Esophagus squamous epithelium (tissue), 5 donors: ENCODE data around the gene TLE5. TPM values are rescaled to one million over a fixed set of nuclear protein-coding genes. Genes with fewer than 3 reads are reported as not detected.
A peak's percentile ranks its signal among the peaks of the same experiment; 100 is the strongest.

ENCODE experiments used
- DNase-seq: peaks from one replicate; lab custom pipeline; 2025; lab: John Stamatoyannopoulos, UW
- H3K27ac ChIP-seq, 4 donors: fragments of 200-600 bp; sonication (generic); one replicate each; pipeline ENCODE4 v1.5.1; 2016 to 2019; ENCODE audit warnings: mild to moderate bottlenecking in 1 of 4
- H3K27me3 ChIP-seq, 4 donors: fragments of 200-600 bp; sonication (generic); 1 replicate in 3 of 4; 2 replicates in 1 of 4; pipeline versions ENCODE4 v1.5.1 to v1.6.0; 2017 to 2021; ENCODE audit warnings: antibody characterized with exemption in 1 of 4
- H3K36me3 ChIP-seq, 3 donors: fragments of 200-600 bp; sonication (generic); one replicate each; pipeline ENCODE4 v1.5.1; 2016 to 2019
- H3K4me1 ChIP-seq, 3 donors: fragments of 200-600 bp; sonication (generic); one replicate each; pipeline ENCODE4 v1.5.1; 2017 to 2019
- H3K4me3 ChIP-seq, 4 donors: fragments of 200-600 bp; sonication (generic); 1 replicate in 3 of 4; 2 replicates in 1 of 4; pipeline ENCODE4 v1.5.1; 2016 to 2019; ENCODE audit warnings: mild to moderate bottlenecking in 2 of 4, moderate library complexity in 1 of 4
- H3K9me3 ChIP-seq, 3 donors: fragments of 200-600 bp; sonication (generic); one replicate each; pipeline ENCODE4 v1.5.1; 2016 to 2019
- POLR2A ChIP-seq, 4 donors: fragments of 450-650 bp; IDR thresholded peaks; one replicate each; pipeline ENCODE4 v1.6.1; 2017; ENCODE audit warnings: antibody characterized with exemption in 4 of 4, mild to moderate bottlenecking in 4 of 4, moderate library complexity in 3 of 4
- WGBS, 2 donors: methylation state at CpG; one replicate each; pipeline ENCODE4 v1.1.5; 2018; 5-methylcytosine and 5-hydroxymethylcytosine counted together
- intact Hi-C: fragments of 100-400 bp; cut with DNase I; formaldehyde crosslinking; loops from one replicate; pipeline ENCODE4 v1.15.0; 2022
- total RNA-seq, 4 donors: library from RNA; depleted of rRNA; stranded (reverse); fragments of >200 nt; gene quantifications; one replicate each; pipeline ENCODE4 v1.1.0, GENCODE V29; 2016
- TF ChIP-seq, protein P1 (sequence below), 6 experiments: fragments of 450-650 bp in 4 of 6; fragments of 200-600 bp in 2 of 6; sonication (generic) in 2 of 6; IDR thresholded peaks; one replicate each; pipeline ENCODE4 v1.5.1; 2016 to 2019; ENCODE audit warnings: antibody characterized with exemption in 6 of 6, mild to moderate bottlenecking in 4 of 6, moderate library complexity in 4 of 6
- donor health status: DM: yes; HTN: yes; CAD: no.

TLE5 gene
- total RNA-seq, 4 donors from 2014 or later: 141 to 433 (median 298) TPM

DNA sequence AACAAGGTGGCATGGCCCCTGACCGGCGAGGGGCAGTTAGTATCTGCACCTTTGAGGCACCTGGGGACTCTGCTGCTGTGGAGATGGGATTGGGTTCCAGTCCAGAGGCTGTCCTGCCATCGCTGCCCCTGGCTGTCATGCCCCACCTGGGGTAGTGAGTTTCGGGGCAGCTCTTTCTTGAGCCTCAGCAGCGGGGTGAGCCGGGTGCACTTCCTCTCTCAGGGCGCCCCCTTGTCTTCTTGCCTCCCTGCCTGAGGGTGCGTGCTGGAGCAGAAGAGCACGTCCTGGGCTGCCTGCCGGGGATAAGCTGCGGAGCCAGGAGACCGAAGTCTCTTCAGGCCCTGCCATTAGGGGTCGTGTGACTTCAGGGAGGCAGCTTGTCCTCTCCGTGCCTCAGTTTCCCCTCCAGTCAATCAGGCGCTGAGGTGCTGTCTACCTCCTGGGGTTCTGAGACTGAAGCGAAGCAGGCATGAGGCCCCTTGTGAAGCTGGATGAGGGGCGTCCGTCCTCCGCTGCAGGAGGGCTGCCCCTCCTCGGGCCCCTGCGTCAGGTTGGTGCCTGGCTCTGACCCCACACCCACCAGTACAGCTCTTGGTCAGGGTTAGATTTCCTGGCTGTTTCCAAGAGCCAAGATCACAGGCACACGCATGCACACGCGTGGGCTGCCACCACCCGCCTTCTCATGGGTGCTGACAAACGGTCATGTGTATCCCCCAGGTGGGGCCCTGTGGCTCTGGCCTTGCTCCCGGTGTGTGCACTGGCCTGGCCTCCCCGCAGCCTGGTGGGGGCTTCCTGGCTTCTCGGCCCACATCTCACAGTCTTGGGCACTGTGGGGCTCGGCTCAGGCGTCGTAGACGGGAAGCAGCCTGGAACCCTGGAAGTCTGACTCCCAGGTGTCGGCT is 40.2 kb upstream of the TLE5 start:
- no peak overlapping the region for H3K4me3 ChIP-seq
- intact Hi-C loops: loop anchor here (5.0 kb wide), 1 partner anchor 140 kb away; no protein-coding TSS in a partner anchor
- no peaks in the 10 kb centered on the region for H3K9me3 ChIP-seq
- H3K27me3 ChIP-seq: no peaks in the 10 kb centered on the region
- no peak for TF ChIP-seq POLR2A (IDR thresholded peaks at IDR 0.05)
- TF ChIP-seq, protein P1, sequence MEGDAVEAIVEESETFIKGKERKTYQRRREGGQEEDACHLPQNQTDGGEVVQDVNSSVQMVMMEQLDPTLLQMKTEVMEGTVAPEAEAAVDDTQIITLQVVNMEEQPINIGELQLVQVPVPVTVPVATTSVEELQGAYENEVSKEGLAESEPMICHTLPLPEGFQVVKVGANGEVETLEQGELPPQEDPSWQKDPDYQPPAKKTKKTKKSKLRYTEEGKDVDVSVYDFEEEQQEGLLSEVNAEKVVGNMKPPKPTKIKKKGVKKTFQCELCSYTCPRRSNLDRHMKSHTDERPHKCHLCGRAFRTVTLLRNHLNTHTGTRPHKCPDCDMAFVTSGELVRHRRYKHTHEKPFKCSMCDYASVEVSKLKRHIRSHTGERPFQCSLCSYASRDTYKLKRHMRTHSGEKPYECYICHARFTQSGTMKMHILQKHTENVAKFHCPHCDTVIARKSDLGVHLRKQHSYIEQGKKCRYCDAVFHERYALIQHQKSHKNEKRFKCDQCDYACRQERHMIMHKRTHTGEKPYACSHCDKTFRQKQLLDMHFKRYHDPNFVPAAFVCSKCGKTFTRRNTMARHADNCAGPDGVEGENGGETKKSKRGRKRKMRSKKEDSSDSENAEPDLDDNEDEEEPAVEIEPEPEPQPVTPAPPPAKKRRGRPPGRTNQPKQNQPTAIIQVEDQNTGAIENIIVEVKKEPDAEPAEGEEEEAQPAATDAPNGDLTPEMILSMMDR (IDR thresholded peaks at IDR 0.05): no peak
- H3K27ac ChIP-seq: no peak overlapping the region
- no peaks in the 10 kb centered on the region for H3K36me3 ChIP-seq
- peaks cover 34 to 100% (median 40%) of the 10 kb centered on the region in 3 donors for H3K4me1 ChIP-seq
- DNase-seq: no peak
- WGBS, 2 donors: 81 to 84% methylated on average over 14 to 30 of the region's 34 CpGs

DNA sequence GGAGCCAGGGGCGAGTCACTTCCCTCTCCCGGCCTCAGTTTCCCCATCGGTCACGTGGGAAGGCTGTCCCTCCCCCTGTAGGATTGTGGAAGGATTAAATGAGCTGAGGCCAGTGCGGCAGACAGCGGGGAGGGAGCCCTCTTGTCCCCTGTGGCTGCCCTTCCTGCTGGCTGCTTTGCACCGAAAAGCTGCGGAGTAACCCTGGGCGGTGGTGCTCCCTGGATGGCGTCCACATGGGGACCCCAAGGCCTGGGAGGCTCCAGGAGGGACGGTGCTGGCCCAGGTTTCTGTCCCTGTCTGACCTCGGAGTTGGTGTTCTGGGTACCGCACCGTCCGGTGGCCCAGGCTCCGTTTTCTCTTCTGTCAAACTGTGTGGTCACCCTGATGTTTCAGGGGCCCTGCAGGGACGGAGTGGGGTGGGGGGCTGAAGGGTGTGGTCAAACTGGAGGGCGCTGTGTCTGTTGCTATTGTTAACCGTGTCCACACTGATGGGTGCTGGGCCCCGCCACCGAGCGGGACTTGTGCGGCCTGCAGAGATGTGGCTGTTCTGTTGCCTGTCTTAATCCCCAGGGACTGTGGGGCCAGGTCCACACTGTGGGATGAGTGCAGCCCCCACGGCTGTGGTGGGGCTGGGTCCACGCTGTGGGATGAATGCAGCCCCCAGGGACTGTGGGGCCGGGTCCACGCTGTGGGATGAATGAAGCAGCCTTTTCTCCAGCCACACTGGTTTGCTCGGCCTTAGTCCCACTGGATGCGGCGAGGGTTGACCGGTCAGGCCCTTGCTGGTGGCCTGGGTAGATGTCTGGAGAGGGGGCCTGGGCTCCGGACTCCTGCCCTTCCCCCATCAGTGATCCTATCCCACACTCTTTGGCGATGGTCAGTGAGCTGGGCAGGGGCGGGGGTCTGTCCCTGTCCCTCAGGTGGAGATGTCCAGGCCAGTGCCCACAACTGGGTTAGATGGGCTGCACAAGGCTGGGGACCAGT is 38.7 kb upstream of the TLE5 start:
- TF ChIP-seq, protein P1 (IDR thresholded peaks at IDR 0.05): no peak
- TF ChIP-seq POLR2A (IDR thresholded peaks at IDR 0.05): no peak
- 40 to 51% methylated on average over 1 to 5 of the region's 34 CpGs for WGBS, 2 donors
- H3K27ac ChIP-seq: no peak overlapping the region
- H3K4me1 ChIP-seq: peaks cover 49 to 100% (median 52%) of the 10 kb centered on the region in 3 donors
- no peak overlapping the region for H3K4me3 ChIP-seq
- no peaks in the 10 kb centered on the region for H3K27me3 ChIP-seq
- H3K9me3 ChIP-seq: no peaks in the 10 kb centered on the region
- intact Hi-C loops: loop anchor here (5.0 kb wide), 1 partner anchor 139 kb away; no protein-coding TSS in a partner anchor
- H3K36me3 ChIP-seq: no peaks in the 10 kb centered on the region
- no peak for DNase-seq

DNA sequence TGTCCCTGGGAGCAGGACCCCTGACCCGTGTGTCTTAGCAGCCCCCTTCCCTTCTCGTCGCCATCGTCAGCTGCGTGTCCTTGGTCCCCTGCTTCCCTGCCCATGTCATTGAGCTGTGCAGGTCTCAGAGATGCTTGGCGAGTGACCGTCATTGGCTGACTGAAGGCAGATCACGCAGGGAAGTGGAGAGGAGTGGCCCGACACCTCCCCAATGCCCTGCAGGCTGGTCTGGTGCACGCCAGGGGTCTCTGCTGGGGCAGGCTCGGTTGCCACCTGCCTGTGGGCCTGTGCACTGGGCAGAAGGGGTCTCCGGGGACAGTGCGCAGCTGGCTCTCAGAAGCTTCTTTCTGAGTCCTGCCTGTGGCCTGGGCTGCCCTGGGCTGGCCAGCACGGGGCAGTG is 38.0 kb upstream of the TLE5 start:
- WGBS, 2 donors: 92 to 93% methylated on average over 5 to 6 of the region's 14 CpGs
- Histone ChIP-seq H3K27me3 (no peaks in the 10 kb centered on the region), H3K4me1 (peaks cover 56 to 100% (median 56%) of the 10 kb centered on the region in 3 donors), H3K27ac (no peak overlapping the region), H3K9me3 (no peaks in the 10 kb centered on the region), H3K4me3 (no peak overlapping the region), H3K36me3 (no peaks in the 10 kb centered on the region)
- intact Hi-C loops: loop anchor here (5.0 kb wide), 1 partner anchor 138 kb away; no protein-coding TSS in a partner anchor
- no peak for DNase-seq
- TF ChIP-seq POLR2A (IDR thresholded peaks at IDR 0.05): no peak
- TF ChIP-seq, protein P1 (IDR thresholded peaks at IDR 0.05): no peak

DNA sequence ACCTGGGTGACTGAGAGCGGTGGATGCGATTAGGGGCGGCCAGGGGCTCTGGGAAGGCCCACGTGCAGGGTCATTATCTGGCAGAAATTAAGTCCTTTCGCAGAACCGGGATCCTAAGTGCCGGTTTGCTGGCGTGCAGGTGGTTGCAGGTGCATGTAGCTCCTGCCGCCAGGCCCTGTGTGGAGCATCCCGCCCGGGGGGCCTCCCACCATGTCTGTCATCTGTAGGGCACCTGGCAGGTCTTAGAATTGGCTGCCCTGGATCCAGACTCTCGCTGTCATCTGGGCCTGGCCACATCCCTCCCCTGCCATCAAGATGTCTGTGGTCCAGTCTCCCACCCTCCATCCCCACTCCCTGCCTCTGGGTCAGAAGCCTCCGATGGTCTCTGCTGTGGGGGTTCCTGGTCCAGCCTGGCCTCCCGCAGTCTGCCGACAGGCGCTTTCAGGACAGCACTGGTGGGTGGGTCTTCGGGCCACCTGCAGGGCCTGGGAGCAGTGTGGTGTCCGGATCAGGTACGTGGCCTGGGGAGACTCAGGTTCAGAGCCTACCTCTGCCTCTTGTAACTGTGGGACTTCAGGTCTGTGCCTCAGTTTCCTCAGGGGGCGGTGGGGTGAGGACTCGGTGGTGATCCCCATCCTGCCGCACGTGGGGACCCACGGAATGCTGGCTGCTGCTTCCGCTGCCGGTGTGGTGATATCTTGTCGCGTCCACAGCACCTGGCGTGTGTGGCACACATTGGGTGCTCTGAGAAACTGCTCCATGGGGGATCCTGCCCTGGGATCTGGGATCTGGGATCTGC is 37.3 kb upstream of the TLE5 start:
- WGBS, 2 donors: no CpG with 5 or more reads among the region's 29 CpGs
- Histone ChIP-seq H3K27me3 (no peaks in the 10 kb centered on the region), H3K4me1 (peaks cover 56 to 99% (median 56%) of the 10 kb centered on the region in 3 donors), H3K27ac (peak overlapping the region; percentile 74 to 88 (median 84)), H3K9me3 (no peaks in the 10 kb centered on the region), H3K36me3 (no peaks in the 10 kb centered on the region), H3K4me3 (peak overlapping the region in 3 of 4 donors; percentile 76 to 96 (median 81))
- no peak for DNase-seq
- TF ChIP-seq POLR2A (IDR thresholded peaks at IDR 0.05): no peak
- intact Hi-C loops: loop anchor here (5.0 kb wide), 1 partner anchor 137 kb away; no protein-coding TSS in a partner anchor
